Germinal center (tissue), 1 donor: ENCODE measurements around the gene CCDC71L.

ENCODE experiments used
- DNase-seq: peaks from one replicate; pipeline ENCODE4 v3.0.0; 2012; ENCODE audit warnings: mixed read lengths, low spot score

Gene CCDC71L

GRCh38 chr7:106625678-106626301, 35.2 kb downstream of the CCDC71L start:
- no peak for DNase-seq

GRCh38 chr7:106623853-106624252, 37.1 kb downstream of the CCDC71L start:
- no peak for DNase-seq

- DNase-seq, result no peak
These were observed 37.7 kb downstream of the CCDC71L start for GRCh38 chr7:106623315-106623660.

GRCh38 chr7:106622654-106623314, 38.2 kb downstream of the CCDC71L start:
- DNase-seq, result no peak

GRCh38 chr7:106621393-106622132, 39.4 kb downstream of the CCDC71L start:
- DNase-seq, result no peak

GRCh38 chr7:106620676-106621075, 40.3 kb downstream of the CCDC71L start:
- DNase-seq, result no peak

GRCh38 chr7:106620034-106620433, 40.9 kb downstream of the CCDC71L start:
- DNase-seq, result no peak

- DNase-seq, result no peak
These were observed 41.7 kb downstream of the CCDC71L start for GRCh38 chr7:106619213-106619612.

- DNase-seq, result no peak
These were observed 42.5 kb downstream of the CCDC71L start for GRCh38 chr7:106618480-106618879.

GRCh38 chr7:106617860-106618259, 43.1 kb downstream of the CCDC71L start:
- DNase-seq, result no peak

- no peak for DNase-seq
These were observed 44.3 kb downstream of the CCDC71L start for GRCh38 chr7:106616708-106617051.

GRCh38 chr7:106615808-106616707, 44.9 kb downstream of the CCDC71L start:
- DNase-seq, result no peak

GRCh38 chr7:106614751-106615150, 46.2 kb downstream of the CCDC71L start:
- no peak for DNase-seq

GRCh38 chr7:106613848-106614560, 47.0 kb downstream of the CCDC71L start:
- no peak for DNase-seq

- DNase-seq, result no peak
These were observed 47.7 kb downstream of the CCDC71L start for GRCh38 chr7:106613279-106613678.

- no peak for DNase-seq
These were observed 48.5 kb downstream of the CCDC71L start for GRCh38 chr7:106612432-106612831.

GRCh38 chr7:106611911-106612310, 49.0 kb downstream of the CCDC71L start:
- DNase-seq, result no peak

GRCh38 chr7:106610996-106611886, 49.7 kb downstream of the CCDC71L start:
- no peak for DNase-seq

- no peak for DNase-seq
These were observed 51.5 kb downstream of the CCDC71L start for GRCh38 chr7:106609416-106609815.

- DNase-seq, result no peak
These were observed 52.3 kb downstream of the CCDC71L start for GRCh38 chr7:106608661-106609060.
